AG09309 (cell line): ENCODE data around the gene DLGAP3.

Experiments
- DNase-seq: peaks from one replicate; pipeline ENCODE4 v3.0.0-alpha.2; 2010; ENCODE audit warnings: low read depth
- H3K4me3 ChIP-seq: 2 replicates; pipeline ENCODE4 v1.5.1; 2011; ENCODE audit warnings: mild to moderate bottlenecking, low read depth, low read length, moderate library complexity; ENCODE audit not compliant: control insufficient read depth
- TF ChIP-seq, protein P1 (sequence below): IDR thresholded peaks from 2 replicates; pipeline ENCODE4 v1.5.1; 2011; ENCODE audit warnings: mild to moderate bottlenecking, low read depth, low read length, inconsistent platforms; ENCODE audit not compliant: insufficient read depth, control insufficient read depth; ENCODE audit errors: missing control alignments

Gene DLGAP3, protein sequence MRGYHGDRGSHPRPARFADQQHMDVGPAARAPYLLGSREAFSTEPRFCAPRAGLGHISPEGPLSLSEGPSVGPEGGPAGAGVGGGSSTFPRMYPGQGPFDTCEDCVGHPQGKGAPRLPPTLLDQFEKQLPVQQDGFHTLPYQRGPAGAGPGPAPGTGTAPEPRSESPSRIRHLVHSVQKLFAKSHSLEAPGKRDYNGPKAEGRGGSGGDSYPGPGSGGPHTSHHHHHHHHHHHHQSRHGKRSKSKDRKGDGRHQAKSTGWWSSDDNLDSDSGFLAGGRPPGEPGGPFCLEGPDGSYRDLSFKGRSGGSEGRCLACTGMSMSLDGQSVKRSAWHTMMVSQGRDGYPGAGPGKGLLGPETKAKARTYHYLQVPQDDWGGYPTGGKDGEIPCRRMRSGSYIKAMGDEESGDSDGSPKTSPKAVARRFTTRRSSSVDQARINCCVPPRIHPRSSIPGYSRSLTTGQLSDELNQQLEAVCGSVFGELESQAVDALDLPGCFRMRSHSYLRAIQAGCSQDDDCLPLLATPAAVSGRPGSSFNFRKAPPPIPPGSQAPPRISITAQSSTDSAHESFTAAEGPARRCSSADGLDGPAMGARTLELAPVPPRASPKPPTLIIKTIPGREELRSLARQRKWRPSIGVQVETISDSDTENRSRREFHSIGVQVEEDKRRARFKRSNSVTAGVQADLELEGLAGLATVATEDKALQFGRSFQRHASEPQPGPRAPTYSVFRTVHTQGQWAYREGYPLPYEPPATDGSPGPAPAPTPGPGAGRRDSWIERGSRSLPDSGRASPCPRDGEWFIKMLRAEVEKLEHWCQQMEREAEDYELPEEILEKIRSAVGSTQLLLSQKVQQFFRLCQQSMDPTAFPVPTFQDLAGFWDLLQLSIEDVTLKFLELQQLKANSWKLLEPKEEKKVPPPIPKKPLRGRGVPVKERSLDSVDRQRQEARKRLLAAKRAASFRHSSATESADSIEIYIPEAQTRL

DNA sequence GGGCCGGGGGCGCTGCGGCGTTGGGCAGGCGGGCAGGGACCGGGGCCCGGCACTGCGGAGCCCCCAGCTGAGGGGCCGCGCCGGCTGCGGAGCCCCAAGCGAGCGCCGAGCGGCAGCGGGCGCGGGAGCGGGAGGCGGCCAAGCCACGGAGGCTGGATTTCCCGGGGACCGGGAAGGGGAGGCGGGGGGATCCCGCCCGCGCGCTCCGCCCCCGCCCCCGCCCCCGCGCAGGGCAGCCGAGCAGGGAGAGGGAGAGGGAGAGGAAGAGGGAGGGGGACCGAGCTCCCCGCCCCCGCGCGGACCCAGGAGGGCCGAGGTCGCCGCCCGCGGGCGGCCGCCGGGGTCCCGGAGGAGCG is at the start of gene DLGAP3:
Gene DLGAP3, minus strand, starts transcription at position 154 of the 356 bp plus-strand sequence. CDS start 24,267 bp downstream, outside the sequence.
- H3K4me3 ChIP-seq, result no peak within 1 kb of the TSS
- DNase-seq, result no peak
- TF ChIP-seq, protein P1, sequence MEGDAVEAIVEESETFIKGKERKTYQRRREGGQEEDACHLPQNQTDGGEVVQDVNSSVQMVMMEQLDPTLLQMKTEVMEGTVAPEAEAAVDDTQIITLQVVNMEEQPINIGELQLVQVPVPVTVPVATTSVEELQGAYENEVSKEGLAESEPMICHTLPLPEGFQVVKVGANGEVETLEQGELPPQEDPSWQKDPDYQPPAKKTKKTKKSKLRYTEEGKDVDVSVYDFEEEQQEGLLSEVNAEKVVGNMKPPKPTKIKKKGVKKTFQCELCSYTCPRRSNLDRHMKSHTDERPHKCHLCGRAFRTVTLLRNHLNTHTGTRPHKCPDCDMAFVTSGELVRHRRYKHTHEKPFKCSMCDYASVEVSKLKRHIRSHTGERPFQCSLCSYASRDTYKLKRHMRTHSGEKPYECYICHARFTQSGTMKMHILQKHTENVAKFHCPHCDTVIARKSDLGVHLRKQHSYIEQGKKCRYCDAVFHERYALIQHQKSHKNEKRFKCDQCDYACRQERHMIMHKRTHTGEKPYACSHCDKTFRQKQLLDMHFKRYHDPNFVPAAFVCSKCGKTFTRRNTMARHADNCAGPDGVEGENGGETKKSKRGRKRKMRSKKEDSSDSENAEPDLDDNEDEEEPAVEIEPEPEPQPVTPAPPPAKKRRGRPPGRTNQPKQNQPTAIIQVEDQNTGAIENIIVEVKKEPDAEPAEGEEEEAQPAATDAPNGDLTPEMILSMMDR, result no peak

DNA sequence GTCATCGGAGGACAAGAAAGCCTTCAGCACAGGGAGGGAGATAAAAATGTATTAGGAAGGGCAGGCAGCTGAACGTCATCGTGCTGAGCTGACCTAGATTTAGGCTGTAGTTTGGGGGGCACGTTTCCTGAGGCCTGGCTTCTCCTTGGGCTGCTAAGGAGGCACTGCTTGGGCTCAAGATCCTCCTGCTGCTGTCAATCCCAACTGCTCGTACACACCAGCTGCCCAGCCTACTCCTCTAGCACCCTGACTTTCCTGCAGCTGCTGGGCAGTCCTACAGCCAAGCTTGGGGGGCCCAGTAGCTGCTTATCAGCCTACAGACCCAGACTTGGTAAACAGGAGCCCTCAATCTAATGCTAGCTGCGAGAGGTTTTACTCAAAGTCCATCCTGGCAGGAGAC is 49.5 kb upstream of the DLGAP3 start:
- DNase-seq, result no peak
- no peak overlapping the region for H3K4me3 ChIP-seq
- TF ChIP-seq, protein P1, result no peak

DNA sequence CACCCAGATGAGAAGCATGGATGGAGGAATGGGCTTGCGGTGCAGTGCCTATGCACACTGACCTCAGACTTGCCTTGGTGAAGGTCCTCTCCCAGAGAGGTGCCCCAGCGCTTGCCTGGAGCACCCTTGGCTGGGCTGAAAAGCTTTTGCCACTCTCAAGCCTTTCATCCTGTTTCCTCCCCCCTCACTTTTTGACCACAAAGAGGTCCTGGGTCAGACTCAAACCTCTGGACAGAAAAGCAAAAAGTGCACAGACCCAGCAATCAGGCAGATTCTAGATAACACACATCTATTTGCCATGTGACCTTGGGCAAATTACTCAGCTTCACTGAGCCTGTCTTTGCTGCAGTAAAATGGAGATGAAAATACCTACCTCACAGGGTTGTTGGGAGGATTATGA is 48.4 kb upstream of the DLGAP3 start:
- H3K4me3 ChIP-seq, result no peak overlapping the region
- TF ChIP-seq, protein P1, result no peak
- DNase-seq, result no peak

DNA sequence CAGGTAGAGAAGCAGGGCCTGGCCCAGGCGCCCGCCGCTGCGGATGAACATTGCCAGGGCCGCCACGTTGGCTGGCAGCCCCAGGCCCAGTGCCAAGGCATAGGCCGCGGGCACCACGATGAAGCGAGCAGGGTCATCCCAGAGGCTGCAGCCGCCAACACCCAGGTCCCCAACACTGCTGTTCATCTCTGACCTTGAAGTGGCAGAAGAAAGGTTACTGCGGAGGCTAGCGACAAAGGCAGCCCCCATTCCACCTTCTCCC is 47.7 kb upstream of the DLGAP3 start:
- no peak overlapping the region for H3K4me3 ChIP-seq
- TF ChIP-seq, protein P1, result no peak
- DNase-seq, result no peak

DNA sequence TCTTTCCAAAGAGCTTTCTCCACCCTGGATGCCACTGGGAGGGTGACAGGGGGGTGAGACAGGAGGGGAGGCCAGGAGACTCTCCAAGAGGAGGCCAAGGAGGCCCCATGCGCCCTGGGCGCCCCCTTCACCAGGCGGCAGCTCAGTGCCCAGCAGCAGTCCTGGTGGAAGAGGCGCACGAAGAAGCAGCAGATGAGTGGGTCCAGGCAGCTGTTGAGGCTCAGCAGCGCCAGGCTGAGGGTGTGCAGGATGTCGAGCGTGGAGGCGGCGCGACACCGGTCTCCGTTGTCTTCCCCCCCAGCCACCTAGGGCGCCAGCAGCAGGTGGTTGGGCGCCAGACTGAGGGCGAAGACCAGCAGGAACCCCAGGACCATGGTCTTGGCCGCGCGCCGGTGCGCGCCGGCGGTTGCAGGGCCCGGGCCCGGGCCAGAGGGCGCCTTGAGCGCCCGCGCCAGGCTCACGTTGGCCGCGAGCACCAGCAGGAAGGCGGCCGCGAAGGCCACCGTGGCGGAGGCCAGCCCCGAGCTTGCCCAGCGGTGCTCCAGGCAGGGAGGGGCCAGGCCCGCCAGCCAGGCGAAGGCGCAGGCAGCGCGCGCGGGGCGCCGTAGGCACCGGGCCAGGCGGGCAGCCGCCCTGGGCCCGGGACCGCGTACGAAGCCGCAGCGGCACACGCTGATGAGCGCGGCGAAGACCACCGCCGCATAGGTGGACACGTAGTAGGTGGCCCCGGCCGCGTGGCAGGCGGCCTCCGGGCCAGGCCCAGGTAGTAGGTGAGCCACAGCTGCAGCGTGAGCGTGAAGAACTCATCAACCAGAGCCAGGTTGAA is 47.1 kb upstream of the DLGAP3 start:
- no peak for DNase-seq
- H3K4me3 ChIP-seq, result no peak overlapping the region
- TF ChIP-seq, protein P1, result no peak

DNA sequence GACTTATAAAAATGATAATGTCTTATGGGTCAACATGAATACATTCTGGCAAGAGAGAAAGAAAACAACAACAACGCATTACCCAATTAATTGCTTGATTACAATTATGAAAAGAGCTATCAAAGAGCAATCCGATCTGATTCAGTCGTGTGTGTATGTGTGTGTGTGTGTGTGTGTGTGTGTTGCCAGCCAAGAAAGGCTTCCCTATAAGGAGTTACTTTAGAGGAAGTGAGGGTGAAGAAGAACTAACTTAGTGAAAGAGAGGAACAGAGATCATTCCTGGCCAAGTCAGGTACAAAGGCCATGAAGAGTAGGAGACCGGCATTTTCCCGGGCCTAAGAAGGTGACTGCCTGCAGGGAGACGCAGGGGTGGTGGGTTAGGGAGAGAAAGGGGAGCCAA is 46.3 kb upstream of the DLGAP3 start:
- H3K4me3 ChIP-seq, result no peak overlapping the region
- TF ChIP-seq, protein P1, result no peak
- no peak for DNase-seq
